DND-41 (cell line): ENCODE measurements around the gene ATG9B.
"Not testable (repeated sequence)": the region's sequence is repeated elsewhere in the genome, so short reads cannot be mapped to it uniquely, and the experiment has no call there.

ENCODE experiments used
- ATAC-seq: fragments of 200-7000 bp; cut with Tn5 transposase; 3 replicates; pipeline ENCODE4 v1.9.1; 2021; ENCODE audit warnings: low read depth; ENCODE audit not compliant: insufficient read depth
- DNase-seq: peaks from one replicate; pipeline ENCODE4 v3.0.0-alpha.2; 2020
- H2AFZ ChIP-seq: 2 replicates; pipeline ENCODE4 v1.6.0; 2012; ENCODE audit warnings: low read depth, low read length
- H3K27ac ChIP-seq: 2 replicates; pipeline ENCODE4 v1.5.1; 2012; ENCODE audit warnings: low read length, inconsistent platforms
- H3K27me3 ChIP-seq: fragments of 200-600 bp; sonication (generic); 2 replicates; pipeline ENCODE4 v1.6.0; 2012; ENCODE audit warnings: low read length, mild to moderate bottlenecking, inconsistent platforms; ENCODE audit not compliant: insufficient read depth, poor library complexity
- H3K36me3 ChIP-seq: 2 replicates; pipeline ENCODE4 v1.5.1; 2012; ENCODE audit warnings: low read length, inconsistent platforms; ENCODE audit not compliant: insufficient read depth
- H3K4me1 ChIP-seq: 2 replicates; pipeline ENCODE4 v1.5.1; 2012; ENCODE audit warnings: mild to moderate bottlenecking, low read length; ENCODE audit not compliant: insufficient read depth
- H3K4me2 ChIP-seq: 2 replicates; pipeline ENCODE4 v1.6.0; 2012; ENCODE audit warnings: mild to moderate bottlenecking, moderate library complexity, low read length, inconsistent platforms; ENCODE audit not compliant: insufficient read depth
- H3K4me3 ChIP-seq, 2 experiments: fragments of 200-600 bp in 1 of 2; shearing (Covaris generic) in 1 of 2; 2 replicates each; pipeline ENCODE4 v1.5.1; 2012 to 2016; ENCODE audit warnings: inconsistent platforms in 2 of 2, low read length in 2 of 2, mild to moderate bottlenecking in 2 of 2, low read depth in 1 of 2, moderate library complexity in 1 of 2
- H3K79me2 ChIP-seq: 2 replicates; pipeline ENCODE4 v1.6.0; 2012; ENCODE audit warnings: low read length, inconsistent platforms; ENCODE audit not compliant: insufficient read depth
- H3K9ac ChIP-seq: 2 replicates; pipeline ENCODE4 v1.6.0; 2012; ENCODE audit warnings: low read depth, mild to moderate bottlenecking, inconsistent platforms, low read length, moderate library complexity
- H3K9me3 ChIP-seq: 2 replicates; pipeline ENCODE4 v1.5.1; 2012; ENCODE audit warnings: low read length, moderate library complexity, mild to moderate bottlenecking, inconsistent platforms; ENCODE audit not compliant: insufficient read depth, severe bottlenecking
- H4K20me1 ChIP-seq: 2 replicates; pipeline ENCODE4 v1.6.0; 2012; ENCODE audit warnings: low read length; ENCODE audit not compliant: insufficient read depth
- EZH2 ChIP-seq: IDR thresholded peaks from 3 replicates; pipeline ENCODE4 v1.6.1; 2012; ENCODE audit warnings: borderline replicate concordance, low read depth, mild to moderate bottlenecking, moderate library complexity, low read length, inconsistent platforms; ENCODE audit not compliant: severe bottlenecking
- TF ChIP-seq, protein P1 (sequence below): IDR thresholded peaks from 2 replicates; pipeline ENCODE4 v1.5.1; 2012; ENCODE audit warnings: borderline replicate concordance, low read length, moderate library complexity, mild to moderate bottlenecking; ENCODE audit not compliant: poor library complexity, severe bottlenecking; ENCODE audit errors: extremely low read depth

ATG9B gene

DNA sequence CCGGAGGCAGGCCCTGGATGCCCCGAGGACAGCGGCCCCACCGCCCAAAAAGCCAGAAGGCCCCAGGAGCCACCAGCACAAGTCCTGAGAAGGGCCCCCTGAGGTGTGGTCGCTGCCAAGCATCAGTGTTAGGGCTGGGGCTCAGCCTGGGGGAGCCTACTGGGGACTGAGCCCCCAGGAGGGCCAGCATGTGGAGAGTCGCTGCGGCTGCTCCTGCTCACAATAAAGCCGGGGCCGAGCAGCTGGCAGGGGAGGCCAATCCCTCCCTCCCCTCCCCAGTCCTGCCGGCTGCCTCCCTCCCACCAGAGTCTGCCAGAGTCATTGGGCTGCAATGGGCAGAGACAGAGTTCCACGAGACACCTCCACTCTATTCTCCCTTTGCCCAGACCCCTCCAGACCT, 21.0 kb upstream of the ATG9B start:
- Histone ChIP-seq H4K20me1 (peaks cover 19% of the 10 kb centered on the region), H3K4me2 (no peak overlapping the region), H3K9ac (no peak overlapping the region), H3K9me3 (no peaks in the 10 kb centered on the region), H3K27ac (no peak overlapping the region), H3K36me3 (peaks cover 38% of the 10 kb centered on the region), H3K79me2 (no peaks in the 10 kb centered on the region), H2AFZ (no peak overlapping the region), H3K4me3 (no peak overlapping the region), H3K4me1 (no peaks in the 10 kb centered on the region), H3K27me3 (no peaks in the 10 kb centered on the region)
- no peak for TF ChIP-seq EZH2
- TF ChIP-seq, protein P1, sequence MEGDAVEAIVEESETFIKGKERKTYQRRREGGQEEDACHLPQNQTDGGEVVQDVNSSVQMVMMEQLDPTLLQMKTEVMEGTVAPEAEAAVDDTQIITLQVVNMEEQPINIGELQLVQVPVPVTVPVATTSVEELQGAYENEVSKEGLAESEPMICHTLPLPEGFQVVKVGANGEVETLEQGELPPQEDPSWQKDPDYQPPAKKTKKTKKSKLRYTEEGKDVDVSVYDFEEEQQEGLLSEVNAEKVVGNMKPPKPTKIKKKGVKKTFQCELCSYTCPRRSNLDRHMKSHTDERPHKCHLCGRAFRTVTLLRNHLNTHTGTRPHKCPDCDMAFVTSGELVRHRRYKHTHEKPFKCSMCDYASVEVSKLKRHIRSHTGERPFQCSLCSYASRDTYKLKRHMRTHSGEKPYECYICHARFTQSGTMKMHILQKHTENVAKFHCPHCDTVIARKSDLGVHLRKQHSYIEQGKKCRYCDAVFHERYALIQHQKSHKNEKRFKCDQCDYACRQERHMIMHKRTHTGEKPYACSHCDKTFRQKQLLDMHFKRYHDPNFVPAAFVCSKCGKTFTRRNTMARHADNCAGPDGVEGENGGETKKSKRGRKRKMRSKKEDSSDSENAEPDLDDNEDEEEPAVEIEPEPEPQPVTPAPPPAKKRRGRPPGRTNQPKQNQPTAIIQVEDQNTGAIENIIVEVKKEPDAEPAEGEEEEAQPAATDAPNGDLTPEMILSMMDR, result no peak
- no peak for ATAC-seq
- DNase-seq, result no peak

DNA sequence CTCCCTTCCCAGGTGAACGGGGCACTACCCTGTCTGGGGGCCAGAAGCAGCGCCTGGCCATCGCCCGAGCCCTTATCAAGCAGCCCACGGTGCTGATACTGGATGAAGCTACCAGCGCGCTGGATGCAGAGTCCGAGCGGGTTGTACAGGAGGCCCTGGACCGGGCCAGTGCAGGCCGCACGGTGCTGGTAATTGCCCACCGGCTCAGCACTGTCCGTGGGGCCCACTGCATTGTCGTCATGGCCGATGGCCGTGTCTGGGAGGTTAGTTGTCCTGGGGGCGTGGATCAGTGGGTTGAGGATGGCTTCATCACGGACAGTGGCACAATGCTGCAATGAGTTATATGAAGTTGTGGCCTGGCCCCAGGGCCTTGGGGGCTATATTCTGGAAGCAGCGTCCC, 19.7 kb upstream of the ATG9B start:
- Histone ChIP-seq H3K9ac (no peak overlapping the region), H3K27me3 (no peaks in the 10 kb centered on the region), H3K79me2 (no peaks in the 10 kb centered on the region), H3K4me2 (no peak overlapping the region), H3K36me3 (peaks cover 38% of the 10 kb centered on the region), H4K20me1 (peaks cover 10% of the 10 kb centered on the region; the same call in 1 of the 2 replicates), H3K9me3 (no peaks in the 10 kb centered on the region), H3K4me1 (no peaks in the 10 kb centered on the region), H2AFZ (no peak overlapping the region), H3K27ac (no peak overlapping the region), H3K4me3 (no peak overlapping the region)
- DNase-seq, result no peak
- no peak for ATAC-seq
- TF ChIP-seq EZH2, result no peak
- TF ChIP-seq, protein P1, result no peak

DNA sequence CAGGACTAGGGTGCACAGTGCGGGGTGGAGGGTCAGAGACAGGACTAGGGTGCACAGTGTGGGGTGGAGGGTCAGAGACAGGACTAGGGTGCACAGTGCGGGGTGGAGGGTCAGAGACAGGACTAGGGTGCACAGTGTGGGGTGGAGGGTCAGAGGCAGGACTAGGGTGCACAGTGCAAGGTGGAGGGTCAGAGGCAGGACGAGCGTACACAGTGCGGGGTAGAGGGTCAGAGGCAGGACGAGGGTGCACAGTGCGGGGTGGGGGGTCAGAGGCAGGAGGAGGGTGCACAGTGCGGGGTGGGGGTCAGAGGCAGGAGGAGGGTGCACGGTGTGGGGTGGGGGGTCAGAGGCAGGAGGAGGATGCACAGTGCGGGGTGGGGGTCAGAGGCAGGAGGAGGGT, 19.2 kb upstream of the ATG9B start:
- not testable (repeated sequence) for H3K27me3 ChIP-seq, H3K9me3 ChIP-seq, H3K4me2 ChIP-seq, H3K9ac ChIP-seq, H3K27ac ChIP-seq, H3K79me2 ChIP-seq, DNase-seq, ATAC-seq, H3K4me3 ChIP-seq, H3K4me1 ChIP-seq, H2AFZ ChIP-seq, H4K20me1 ChIP-seq
- peaks cover 38% of the 10 kb centered on the region for H3K36me3 ChIP-seq

DNA sequence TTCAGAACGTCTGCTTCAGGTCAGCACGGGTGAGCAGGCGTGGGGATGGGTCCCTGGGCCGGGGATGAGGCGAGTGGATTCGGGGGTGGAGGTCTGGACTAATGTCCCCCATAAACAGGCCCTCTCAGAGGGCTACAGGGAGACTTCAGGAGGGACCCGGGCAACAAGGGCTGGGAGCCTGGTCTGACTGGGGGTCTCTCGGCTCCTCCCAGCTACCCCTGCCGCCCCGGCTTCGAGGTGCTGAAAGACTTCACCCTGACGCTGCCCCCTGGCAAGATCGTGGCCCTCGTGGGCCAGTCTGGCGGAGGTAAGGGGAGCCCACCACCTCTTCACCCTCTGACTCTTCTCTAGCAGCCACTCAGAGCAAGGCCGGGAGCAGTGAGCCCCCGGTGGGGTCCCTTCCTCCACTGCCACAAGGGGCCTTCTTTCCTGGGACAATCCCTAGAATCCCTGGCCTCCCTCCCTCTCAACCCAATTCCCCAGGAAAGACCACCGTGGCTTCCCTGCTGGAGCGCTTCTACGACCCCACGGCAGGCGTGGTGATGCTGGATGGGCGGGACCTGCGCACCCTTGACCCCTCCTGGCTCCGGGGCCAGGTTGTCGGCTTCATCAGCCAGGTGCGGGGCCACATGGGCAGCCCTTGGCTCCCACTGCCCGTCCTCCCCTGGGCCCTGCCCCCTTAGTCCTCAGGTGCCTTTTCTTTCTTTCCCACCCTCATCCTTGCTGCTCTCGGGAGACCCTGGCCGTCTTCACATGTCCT, 16.5 kb upstream of the ATG9B start:
- H3K36me3 ChIP-seq, result peaks cover 58% of the 10 kb centered on the region
- H3K27me3 ChIP-seq, result no peaks in the 10 kb centered on the region
- no peak overlapping the region for H3K9ac ChIP-seq
- no peak overlapping the region for H3K4me3 ChIP-seq
- DNase-seq (no peak), ATAC-seq (no peak)
- no peaks in the 10 kb centered on the region for H3K79me2 ChIP-seq
- no peaks in the 10 kb centered on the region for H3K9me3 ChIP-seq
- H4K20me1 ChIP-seq, result peaks cover 3% of the 10 kb centered on the region; the same call in 1 of the 2 replicates
- no peak overlapping the region for H3K4me2 ChIP-seq
- no peaks in the 10 kb centered on the region for H3K4me1 ChIP-seq
- no peak overlapping the region for H2AFZ ChIP-seq
- H3K27ac ChIP-seq, result no peak overlapping the region
- TF ChIP-seq, protein P1, result no peak
- TF ChIP-seq EZH2, result no peak
